B cell (primary cell): ENCODE results near the gene TMEM208.

Experiments
- EZH2 ChIP-seq: IDR thresholded peaks from 2 replicates; pipeline ENCODE4 v1.6.1; 2012; ENCODE audit warnings: borderline replicate concordance, low read depth, mild to moderate bottlenecking, moderate library complexity, low read length; ENCODE audit not compliant: insufficient read depth, poor library complexity, severe bottlenecking
- TF ChIP-seq, protein P1 (sequence below): fragments of 200-600 bp; IDR thresholded peaks from one replicate; pipeline ENCODE4 v1.8.0; 2022; ENCODE audit warnings: antibody characterized with exemption, mild to moderate bottlenecking

DNA sequence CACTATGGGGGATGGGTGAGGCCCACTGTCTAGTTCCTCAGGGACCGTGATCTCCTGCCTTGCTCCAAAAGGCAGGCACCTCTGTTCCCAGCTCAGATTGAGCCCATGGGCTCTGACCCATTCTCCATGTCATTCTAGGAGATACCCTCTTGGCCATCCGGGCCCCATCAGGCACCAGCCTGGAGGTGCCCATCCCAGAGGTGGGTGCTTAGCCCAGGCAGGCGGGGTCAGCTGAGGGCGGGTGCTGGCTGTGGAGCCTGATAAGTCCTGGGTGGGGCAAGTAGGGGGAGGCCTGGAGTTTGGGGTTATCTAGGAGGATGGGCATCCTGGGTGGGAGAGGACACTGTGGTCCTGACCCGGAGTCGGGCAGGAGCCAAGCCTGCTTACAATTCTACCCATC, 32.7 kb upstream of the TMEM208 start:
- TF ChIP-seq, protein P1, sequence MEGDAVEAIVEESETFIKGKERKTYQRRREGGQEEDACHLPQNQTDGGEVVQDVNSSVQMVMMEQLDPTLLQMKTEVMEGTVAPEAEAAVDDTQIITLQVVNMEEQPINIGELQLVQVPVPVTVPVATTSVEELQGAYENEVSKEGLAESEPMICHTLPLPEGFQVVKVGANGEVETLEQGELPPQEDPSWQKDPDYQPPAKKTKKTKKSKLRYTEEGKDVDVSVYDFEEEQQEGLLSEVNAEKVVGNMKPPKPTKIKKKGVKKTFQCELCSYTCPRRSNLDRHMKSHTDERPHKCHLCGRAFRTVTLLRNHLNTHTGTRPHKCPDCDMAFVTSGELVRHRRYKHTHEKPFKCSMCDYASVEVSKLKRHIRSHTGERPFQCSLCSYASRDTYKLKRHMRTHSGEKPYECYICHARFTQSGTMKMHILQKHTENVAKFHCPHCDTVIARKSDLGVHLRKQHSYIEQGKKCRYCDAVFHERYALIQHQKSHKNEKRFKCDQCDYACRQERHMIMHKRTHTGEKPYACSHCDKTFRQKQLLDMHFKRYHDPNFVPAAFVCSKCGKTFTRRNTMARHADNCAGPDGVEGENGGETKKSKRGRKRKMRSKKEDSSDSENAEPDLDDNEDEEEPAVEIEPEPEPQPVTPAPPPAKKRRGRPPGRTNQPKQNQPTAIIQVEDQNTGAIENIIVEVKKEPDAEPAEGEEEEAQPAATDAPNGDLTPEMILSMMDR = no peak
- no peak for TF ChIP-seq EZH2
